ENCODE data around the gene CRYBG1. TPM values are rescaled to one million over a fixed set of nuclear protein-coding genes. Genes with fewer than 3 reads are reported as not detected.

Gene CRYBG1, protein sequence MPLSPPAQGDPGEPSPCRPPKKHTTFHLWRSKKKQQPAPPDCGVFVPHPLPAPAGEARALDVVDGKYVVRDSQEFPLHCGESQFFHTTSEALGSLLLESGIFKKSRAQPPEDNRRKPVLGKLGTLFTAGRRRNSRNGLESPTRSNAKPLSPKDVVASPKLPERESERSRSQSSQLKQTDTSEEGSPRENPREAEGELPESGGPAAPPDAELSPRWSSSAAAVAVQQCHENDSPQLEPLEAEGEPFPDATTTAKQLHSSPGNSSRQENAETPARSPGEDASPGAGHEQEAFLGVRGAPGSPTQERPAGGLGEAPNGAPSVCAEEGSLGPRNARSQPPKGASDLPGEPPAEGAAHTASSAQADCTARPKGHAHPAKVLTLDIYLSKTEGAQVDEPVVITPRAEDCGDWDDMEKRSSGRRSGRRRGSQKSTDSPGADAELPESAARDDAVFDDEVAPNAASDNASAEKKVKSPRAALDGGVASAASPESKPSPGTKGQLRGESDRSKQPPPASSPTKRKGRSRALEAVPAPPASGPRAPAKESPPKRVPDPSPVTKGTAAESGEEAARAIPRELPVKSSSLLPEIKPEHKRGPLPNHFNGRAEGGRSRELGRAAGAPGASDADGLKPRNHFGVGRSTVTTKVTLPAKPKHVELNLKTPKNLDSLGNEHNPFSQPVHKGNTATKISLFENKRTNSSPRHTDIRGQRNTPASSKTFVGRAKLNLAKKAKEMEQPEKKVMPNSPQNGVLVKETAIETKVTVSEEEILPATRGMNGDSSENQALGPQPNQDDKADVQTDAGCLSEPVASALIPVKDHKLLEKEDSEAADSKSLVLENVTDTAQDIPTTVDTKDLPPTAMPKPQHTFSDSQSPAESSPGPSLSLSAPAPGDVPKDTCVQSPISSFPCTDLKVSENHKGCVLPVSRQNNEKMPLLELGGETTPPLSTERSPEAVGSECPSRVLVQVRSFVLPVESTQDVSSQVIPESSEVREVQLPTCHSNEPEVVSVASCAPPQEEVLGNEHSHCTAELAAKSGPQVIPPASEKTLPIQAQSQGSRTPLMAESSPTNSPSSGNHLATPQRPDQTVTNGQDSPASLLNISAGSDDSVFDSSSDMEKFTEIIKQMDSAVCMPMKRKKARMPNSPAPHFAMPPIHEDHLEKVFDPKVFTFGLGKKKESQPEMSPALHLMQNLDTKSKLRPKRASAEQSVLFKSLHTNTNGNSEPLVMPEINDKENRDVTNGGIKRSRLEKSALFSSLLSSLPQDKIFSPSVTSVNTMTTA (N-terminal part only)
- total RNA-seq: 10 to 100 TPM; 20.8 to 21.1 TPM

- intact Hi-C loops (cut with micrococcal nuclease): no loop called here
- H3K4me1 Mint-ChIP-seq (ENCODE audit: low read depth): peaks cover 10% of the 10 kb centered on the region
Observed at GRCh38 chr6:106360410-106360988, at the start of gene CRYBG1. Gene CRYBG1 (plus strand): TSS chr6:106360717. CDS start chr6:106360909, 192 bp downstream.

DNA sequence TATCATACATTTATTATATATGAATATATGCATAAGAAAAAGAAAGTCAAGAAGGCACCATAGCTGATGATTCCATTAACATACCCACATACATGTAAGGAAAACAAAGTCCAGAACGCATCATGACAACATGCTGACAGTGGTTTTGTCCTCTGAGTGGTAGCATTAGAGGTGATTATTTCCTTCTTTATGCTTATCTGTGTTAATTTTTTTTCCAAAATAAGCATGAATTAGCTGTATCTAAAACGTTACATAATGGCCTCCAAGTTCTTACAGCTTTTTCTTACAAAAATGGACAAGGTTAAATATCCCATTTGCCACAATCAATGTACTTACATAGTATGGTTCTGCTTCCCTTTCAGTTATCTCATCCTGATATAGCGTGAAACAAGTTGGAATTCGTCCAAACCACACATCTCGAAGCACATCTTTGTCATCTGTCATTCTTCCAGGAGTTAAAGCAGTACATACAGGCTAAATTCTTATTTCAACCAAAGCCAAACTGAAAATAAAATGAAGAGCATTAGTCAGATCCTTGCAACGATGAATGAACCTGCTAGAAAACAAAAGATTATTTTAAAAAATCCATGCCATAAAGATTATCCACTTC, 44.6 kb upstream of the CRYBG1 start:
- intact Hi-C loops (cut with micrococcal nuclease): no loop called here
- H3K4me1 Mint-ChIP-seq (ENCODE audit: low read depth): peaks cover 60% of the 10 kb centered on the region
- no peaks in the 10 kb centered on the region for H3K9me3 Mint-ChIP-seq
- ChIA-PET CTCF (interaction anchor here (1.3 to 1.7 kb wide), 4 partner anchors 15 to 93 kb away, joined by 4 read pairs; partner anchors contain the start of gene CRYBG1), POLR2A (no interaction called here)
- DNase-seq (no peak), ATAC-seq (peak; percentile 43)
- no peaks in the 10 kb centered on the region for H3K27me3 Mint-ChIP-seq
- H3K36me3 Mint-ChIP-seq (ENCODE audit: low read depth): peaks cover 30% of the 10 kb centered on the region
- H3K4me3 Mint-ChIP-seq: no peak overlapping the region
- peak overlapping the region; percentile 68 for H3K27ac Mint-ChIP-seq
- TF ChIP-seq CTCF (IDR thresholded peaks at IDR 0.05): no peak

More at GRCh38 chr6:106360410-106360988, at the start of gene CRYBG1:
- peak within 1 kb of the TSS; percentile 68 for H3K4me3 Mint-ChIP-seq
- peak; percentile 99 for TF ChIP-seq CTCF (IDR thresholded peaks at IDR 0.05)
- no peaks in the 10 kb centered on the region for H3K36me3 Mint-ChIP-seq (ENCODE audit: low read depth)
- CTCF ChIA-PET: interaction anchor here (0.6 to 2.5 kb wide), 34 partner anchors 9 to 617 kb away, joined by 3 to 28 read pairs (median 4); partner anchors contain the start of gene ATG5
- H3K27ac Mint-ChIP-seq: no peak within 1 kb of the TSS
- H3K9me3 Mint-ChIP-seq: no peaks in the 10 kb centered on the region
- POLR2A ChIA-PET: no interaction called here
- ATAC-seq (peak; percentile 92), DNase-seq (peak; percentile 73)
- H3K27me3 Mint-ChIP-seq: peaks cover 46% of the 10 kb centered on the region

DNA sequence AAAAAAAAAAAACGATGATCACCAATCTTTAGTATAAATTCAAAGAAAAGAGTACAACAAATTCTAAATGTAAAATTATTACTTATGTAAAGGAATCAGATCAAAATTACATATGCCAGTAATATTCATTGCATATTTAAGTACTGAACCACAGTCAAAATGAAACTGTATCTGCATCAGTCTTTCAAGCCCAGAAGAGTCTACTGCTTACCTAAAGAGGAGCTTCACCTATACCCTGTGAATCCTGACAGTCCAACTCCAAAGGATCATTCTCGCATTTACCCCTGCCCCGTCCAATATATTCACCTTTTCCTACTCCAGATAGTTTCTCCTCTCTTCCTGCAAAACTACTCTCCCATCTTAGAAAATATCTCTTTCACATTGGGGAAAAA, 44.1 kb upstream of the CRYBG1 start:
- no peak overlapping the region for H3K4me3 Mint-ChIP-seq

More for the DNA sequence above, 44.1 kb upstream of the CRYBG1 start:
- no peaks in the 10 kb centered on the region for H3K27me3 Mint-ChIP-seq
- intact Hi-C loops (cut with micrococcal nuclease): no loop called here
- ChIA-PET CTCF (interaction anchor here (1.5 to 1.6 kb wide), 2 partner anchors 15 to 23 kb away, joined by 4 read pairs; no protein-coding TSS in a partner anchor), POLR2A (no interaction called here)
- peaks cover 59% of the 10 kb centered on the region for H3K4me1 Mint-ChIP-seq (ENCODE audit: low read depth)
- no peaks in the 10 kb centered on the region for H3K9me3 Mint-ChIP-seq
- ATAC-seq (peak; percentile 64), DNase-seq (no peak)
- H3K27ac Mint-ChIP-seq: peak overlapping the region; percentile 68
- TF ChIP-seq CTCF (IDR thresholded peaks at IDR 0.05): no peak
- H3K36me3 Mint-ChIP-seq (ENCODE audit: low read depth): peaks cover 26% of the 10 kb centered on the region

All from activated CD8-positive, alpha-beta T cell treated with anti-CD3 and anti-CD28 coated beads for 36 hours (primary cell).